Stomach (tissue), 4 donors: ENCODE results near the gene USP6NL.

Source experiments
- CTCF ChIP-seq, 7 experiments: fragments of 450-650 bp in 4 of 7; fragments of 200-600 bp in 3 of 7; sonication (generic) in 3 of 7; IDR thresholded peaks; one replicate each; pipeline ENCODE4 v1.5.1; 2016 to 2019; ENCODE audit warnings: antibody characterized with exemption in 7 of 7, control low read depth in 2 of 7, mild to moderate bottlenecking in 1 of 7
- EP300 ChIP-seq: sonication (generic); formaldehyde crosslinking; IDR thresholded peaks from one replicate; pipeline ENCODE4 v1.6.1; 2017; ENCODE audit warnings: antibody characterized with exemption
- POLR2A ChIP-seq, 4 donors: fragments of 450-650 bp; IDR thresholded peaks; one replicate each; pipeline ENCODE4 v1.6.1; 2016; ENCODE audit warnings: antibody characterized with exemption in 4 of 4, control low read depth in 2 of 4, mild to moderate bottlenecking in 1 of 4, moderate library complexity in 1 of 4
- POLR2AphosphoS5 ChIP-seq, 3 donors: sonication (generic); formaldehyde crosslinking; IDR thresholded peaks; one replicate each; pipeline ENCODE4 v1.6.1; 2016; ENCODE audit warnings: antibody characterized with exemption in 3 of 3

- TF ChIP-seq CTCF (IDR thresholded peaks at IDR 0.05) = no peak
- TF ChIP-seq POLR2A (IDR thresholded peaks at IDR 0.05) = no peak
- TF ChIP-seq POLR2AphosphoS5 (IDR thresholded peaks at IDR 0.05) = no peak
- no peak for TF ChIP-seq EP300
These were observed 53.9 kb downstream of the USP6NL start for GRCh38 chr10:11557513-11557912.
